GM12892 (cell line): ENCODE results near the gene DERA.
"Not testable (repeated sequence)": the region's sequence is repeated elsewhere in the genome, so short reads cannot be mapped to it uniquely, and the experiment has no call there.

Source experiments
- DNase-seq: peaks from one replicate; pipeline ENCODE4 v3.0.0; 2011; ENCODE audit not compliant: insufficient read length
- FAIRE-seq: peaks from 2 replicates; lab custom pipeline; 2011; peaks lifted over from hg19 to GRCh38; lab: Jason Lieb, UNC
- POLR2A ChIP-seq: IDR thresholded peaks from 2 replicates; pipeline ENCODE4 v1.6.1; 2011; ENCODE audit warnings: low read depth, low read length, control low read depth
- POLR2AphosphoS5 ChIP-seq: IDR thresholded peaks from 2 replicates; pipeline ENCODE4 v1.6.1; 2011; ENCODE audit warnings: low read depth, low read length, control low read depth
- TAF1 ChIP-seq: IDR thresholded peaks from 2 replicates; pipeline ENCODE4 v1.6.1; 2011; ENCODE audit warnings: low read depth, mild to moderate bottlenecking, control low read depth, low read length, borderline replicate concordance

Gene DERA

DNA sequence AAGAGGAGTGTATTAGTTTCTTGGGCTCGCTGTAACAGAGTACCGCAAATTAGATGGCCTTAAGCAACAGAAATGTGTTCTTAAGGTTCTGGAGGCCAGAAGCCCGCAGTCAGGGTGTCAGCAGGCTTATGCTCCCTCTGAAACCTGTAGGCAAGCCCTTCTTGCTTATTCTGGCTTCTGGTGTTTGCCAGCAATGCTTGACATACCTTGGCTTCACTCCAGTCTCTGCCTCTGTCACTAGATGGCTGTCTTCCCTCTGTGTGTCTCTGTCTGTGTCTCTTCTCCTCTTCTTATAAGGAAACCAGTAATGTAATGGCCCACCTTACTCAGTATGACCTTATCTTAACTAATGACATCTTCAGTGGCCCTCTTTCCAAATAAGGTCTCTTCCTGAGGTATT lies 85.1 kb downstream of the DERA start:
- TF ChIP-seq TAF1 (no peak), POLR2A (no peak), POLR2AphosphoS5 (no peak)
- DNase-seq (no peak), FAIRE-seq (no peak)

DNA sequence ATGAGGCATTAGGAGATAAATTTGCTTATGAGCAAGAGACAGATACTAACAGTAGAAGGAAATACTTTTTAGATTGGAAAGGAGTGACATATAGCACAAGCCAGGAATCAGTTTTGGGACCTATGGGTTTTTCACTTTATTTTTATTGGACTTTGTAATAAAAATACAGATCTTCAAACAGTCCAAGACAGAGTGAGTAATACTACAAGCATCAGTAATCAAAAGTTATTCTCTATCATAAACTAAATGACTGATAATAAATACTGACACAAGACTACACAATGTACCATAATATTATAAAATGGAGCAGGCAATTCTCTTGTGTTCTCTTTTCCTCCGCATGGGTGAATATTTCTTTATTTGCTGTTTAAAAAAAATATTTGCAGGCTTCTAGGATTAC lies 85.8 kb downstream of the DERA start:
- no peak for FAIRE-seq
- DNase-seq, result no peak
- TF ChIP-seq POLR2AphosphoS5 (no peak), POLR2A (no peak), TAF1 (no peak)

DNA sequence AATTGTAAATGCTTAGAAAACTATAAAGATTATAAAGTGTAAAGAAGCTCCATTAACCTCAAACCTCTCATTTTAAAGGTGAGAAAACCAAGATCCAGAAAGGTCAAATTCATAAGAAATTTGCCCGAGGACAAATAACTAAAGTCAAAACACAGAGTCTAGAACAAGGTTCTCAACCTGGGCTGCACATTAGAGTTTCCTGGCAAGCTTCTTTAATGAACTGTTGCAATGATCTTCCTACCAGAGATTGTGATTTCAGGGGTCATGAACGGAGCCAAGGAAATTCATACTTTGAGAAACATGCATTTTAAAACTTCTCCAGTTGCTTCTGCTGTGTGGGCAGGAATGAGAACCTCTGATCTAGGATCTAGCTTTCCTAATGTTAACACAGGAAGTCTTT lies 86.8 kb downstream of the DERA start:
- TF ChIP-seq POLR2A (no peak), TAF1 (no peak), POLR2AphosphoS5 (no peak)
- FAIRE-seq, result no peak
- no peak for DNase-seq

DNA sequence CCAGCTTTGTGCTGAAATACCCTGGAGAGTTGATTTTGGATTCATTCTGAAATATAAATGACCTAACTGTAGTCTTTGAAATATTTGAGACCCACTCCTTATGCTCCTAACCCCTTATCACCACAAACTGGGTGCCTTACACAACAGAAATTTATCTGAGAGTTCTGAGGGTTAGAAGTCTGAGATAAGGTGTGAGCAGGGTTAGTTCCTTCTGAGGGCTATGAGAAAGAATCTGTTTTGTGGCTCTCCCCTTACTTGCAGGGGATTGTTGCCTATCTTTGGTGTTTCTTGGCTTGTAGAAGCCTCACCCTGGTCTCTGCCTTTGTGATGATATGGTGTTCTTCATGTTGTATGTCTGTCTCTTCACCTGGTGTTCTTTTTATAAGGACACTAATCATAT lies 91.7 kb downstream of the DERA start:
- TF ChIP-seq TAF1, result no peak
- no peak for TF ChIP-seq POLR2AphosphoS5
- TF ChIP-seq POLR2A, result no peak
- DNase-seq (no peak), FAIRE-seq (no peak)

DNA sequence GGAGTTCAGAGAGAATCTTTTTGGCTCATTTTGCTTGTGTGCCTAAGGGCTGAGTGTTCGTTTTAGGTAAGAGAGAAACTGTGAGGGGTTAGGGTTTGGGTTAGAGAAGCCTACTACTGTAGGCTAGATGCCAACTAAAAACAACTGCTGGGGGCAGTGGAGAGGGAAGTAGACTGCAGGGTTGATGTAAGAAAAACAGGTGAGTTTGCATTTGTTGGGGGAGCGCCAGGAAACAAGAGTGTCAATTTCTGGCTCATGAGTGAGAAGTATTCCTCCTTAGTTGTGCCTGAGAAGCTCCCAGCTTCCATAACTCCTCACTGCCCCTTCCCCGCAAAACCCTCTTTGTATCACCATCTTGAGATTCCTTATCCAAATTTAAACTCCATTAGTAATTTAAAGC lies 92.3 kb downstream of the DERA start:
- TF ChIP-seq POLR2AphosphoS5, result no peak
- TF ChIP-seq TAF1, result no peak
- TF ChIP-seq POLR2A, result no peak
- FAIRE-seq (no peak), DNase-seq (no peak)

DNA sequence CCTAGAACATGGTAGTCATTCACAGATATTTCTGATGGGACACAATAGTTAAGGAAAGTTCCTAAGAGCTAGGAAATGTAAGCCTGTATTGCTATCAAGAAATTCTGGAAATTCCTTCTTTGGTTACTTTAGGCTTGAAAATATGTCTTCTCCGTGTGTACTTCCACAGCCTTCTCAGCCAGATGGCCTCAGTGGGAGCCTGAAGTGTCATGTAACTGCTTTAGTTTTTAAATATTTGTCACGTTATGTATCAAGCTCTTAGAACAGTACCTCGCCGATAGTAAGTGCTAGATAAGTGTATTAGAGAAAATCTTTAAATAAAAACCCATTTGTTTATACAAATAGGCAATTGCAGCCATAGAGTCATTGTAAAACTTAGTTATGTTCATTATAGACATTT lies 95.6 kb downstream of the DERA start:
- DNase-seq (no peak), FAIRE-seq (no peak)
- TF ChIP-seq POLR2A (no peak), POLR2AphosphoS5 (no peak), TAF1 (no peak)

DNA sequence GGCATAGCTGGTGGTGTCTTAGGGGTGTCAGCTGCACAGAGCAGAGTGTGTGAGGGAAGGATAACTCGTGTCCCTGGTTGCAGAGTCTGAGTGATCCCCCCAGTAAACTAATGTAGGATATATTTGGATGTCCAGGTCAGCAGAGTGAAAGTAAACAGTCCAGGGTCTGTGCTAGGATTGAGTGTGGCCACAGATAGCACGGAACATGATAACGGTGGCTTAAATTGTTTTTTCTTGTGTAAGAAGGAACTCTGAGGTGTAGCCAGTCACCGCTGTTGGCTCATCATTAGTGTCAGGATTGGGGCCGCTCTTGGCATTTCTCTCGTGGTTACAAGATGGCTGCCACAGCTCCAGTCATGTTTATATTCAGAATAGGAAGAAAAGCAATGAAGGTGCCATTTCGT lies 97.3 kb downstream of the DERA start:
- no peak for FAIRE-seq
- TF ChIP-seq POLR2A (no peak), TAF1 (no peak), POLR2AphosphoS5 (no peak)
- DNase-seq, result no peak

DNA sequence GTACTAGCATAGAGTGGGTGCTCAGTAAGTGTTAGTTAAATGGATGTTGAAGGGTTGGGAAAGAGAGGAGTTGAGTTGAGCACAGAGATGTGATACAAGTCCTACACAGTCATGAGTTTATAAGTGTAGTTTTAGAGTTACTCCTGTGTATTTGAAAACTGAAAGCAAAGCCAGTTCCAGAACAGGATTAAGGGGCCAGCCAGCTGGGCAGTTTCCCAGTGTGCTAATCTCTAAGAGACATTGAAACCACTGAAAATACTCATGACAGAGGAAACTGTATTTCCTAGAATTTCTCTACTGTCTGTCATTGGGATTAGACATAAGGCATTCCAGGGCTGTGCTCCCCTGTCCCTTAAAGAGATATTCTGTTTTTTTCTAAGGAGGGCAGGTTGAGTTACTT lies 101.0 kb downstream of the DERA start:
- DNase-seq (no peak), FAIRE-seq (peak; percentile 54)
- no peak for TF ChIP-seq POLR2A
- no peak for TF ChIP-seq POLR2AphosphoS5

DNA sequence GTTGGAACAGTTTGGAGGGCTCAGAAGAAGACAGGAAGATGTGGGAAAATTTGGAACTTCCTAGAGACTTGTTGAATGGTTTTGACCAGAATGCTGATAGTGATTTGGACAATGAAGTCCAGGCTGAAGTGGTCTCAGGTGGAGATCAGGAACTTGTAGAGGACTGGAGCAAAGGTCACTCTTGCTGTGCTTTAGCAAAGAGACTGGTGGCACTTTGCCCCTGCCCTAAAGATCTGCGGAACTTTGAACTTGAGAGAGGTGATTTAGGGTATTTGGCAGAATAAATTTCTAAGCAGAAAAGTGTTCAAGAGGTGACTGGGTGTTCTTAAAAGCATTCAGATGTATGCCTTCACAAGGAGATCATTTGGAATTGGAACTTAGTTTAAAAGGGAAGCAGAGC lies 102.6 kb downstream of the DERA start:
- not testable (repeated sequence) for FAIRE-seq

DNA sequence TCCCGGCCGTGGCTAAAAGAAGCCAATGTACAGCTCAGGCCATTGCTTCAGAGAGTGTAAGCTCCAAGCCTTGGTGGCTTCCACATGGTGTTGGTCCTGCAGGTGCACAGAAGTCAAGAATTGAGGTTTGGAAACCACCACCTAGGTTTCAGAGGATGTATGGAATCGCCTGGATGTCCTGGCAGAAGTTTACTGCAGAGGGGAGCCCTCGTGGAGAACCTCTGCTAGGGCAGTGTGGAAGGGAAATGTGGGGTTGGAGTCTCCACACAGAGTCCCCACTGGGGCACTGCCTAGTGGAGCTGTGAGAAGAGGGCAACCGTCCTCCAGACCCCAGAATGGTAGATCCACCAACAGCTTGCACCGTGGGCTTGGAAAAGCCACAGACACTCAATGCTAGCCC lies 103.3 kb downstream of the DERA start:
- not testable (repeated sequence) for DNase-seq, FAIRE-seq

More for the DNA sequence above, 102.6 kb downstream of the DERA start:
- DNase-seq, result not testable (repeated sequence)

DNA sequence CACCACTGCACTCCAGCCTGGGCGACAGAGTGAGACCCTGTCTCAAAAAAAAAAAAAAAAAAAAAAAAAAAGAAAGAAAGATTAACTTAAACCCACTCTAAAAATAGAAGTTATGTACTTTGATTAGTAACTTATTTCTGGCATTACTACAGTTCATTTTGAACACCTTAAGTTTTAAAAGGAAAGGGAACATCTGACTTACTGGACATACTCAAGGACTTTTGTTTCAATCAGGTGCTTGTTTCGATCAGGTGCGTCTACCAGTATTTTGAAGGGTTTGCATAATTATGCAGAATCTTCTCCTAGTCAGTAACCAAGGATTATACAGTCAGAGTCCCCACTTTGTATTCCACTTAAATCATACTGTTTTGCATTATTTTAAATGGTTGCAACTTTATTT lies 105.6 kb downstream of the DERA start:
- no peak for DNase-seq

DNA sequence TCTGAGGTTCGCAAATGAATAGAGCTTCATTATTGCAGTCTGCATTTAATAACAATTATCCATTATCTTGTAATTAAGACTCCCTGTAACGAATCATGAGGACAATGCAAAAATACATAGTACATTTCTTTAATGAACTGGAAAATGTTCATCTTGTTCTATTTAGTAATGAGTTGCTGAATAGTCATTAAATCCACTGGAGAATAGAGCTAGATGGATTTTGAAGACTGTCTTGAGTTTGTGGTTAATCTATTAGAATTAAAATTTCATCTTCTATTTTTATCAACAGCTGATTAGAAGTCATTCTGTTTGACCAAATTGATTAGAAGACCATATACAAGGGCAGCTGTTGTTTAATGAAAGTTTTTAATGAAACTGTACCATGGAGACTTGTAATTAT lies 107.2 kb downstream of the DERA start:
- FAIRE-seq (no peak), DNase-seq (no peak)
- TF ChIP-seq TAF1, result no peak
- TF ChIP-seq POLR2AphosphoS5, result no peak
- TF ChIP-seq POLR2A, result no peak

More for the DNA sequence above, 105.6 kb downstream of the DERA start:
- TF ChIP-seq POLR2AphosphoS5 (no peak), TAF1 (no peak), POLR2A (no peak)
- no peak for FAIRE-seq

DNA sequence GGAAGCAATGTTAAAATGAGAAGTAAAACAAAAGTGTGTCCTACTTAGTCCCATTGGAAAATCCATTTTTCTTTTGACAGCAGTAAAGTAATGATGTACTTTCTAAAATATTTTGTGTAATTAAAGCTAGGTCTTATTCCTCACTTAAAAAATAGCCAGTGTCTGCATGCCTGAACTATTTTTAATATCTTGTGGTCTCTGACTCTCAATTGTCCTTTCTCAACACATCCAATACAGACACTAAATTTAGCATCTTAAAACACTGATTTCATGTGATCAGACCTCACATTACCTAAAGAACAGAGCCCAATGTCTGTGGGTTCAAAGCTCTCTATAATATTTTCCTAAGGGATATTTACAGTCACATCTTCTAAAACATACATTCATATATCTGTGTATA lies 108.0 kb downstream of the DERA start:
- FAIRE-seq (no peak), DNase-seq (no peak)
- no peak for TF ChIP-seq POLR2AphosphoS5
- TF ChIP-seq TAF1, result no peak
- no peak for TF ChIP-seq POLR2A

DNA sequence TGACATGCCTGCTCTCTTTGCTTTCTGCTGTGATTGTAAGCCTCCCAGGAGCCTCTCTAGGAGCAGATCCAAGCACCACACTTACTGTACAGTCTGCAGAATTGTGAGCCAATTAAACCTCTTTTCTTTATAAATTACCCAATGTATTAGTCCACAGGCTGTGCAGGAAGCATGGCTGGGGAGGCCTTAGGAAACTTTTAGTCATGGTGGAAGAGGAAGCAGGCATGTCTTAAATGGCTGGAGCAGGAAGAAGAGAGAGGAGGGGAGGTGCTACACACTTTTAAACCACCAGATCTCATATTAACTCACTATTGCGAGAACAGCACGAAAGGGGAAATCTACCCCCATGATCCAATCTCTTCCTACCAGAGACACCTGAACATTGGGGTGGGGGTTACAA lies 108.9 kb downstream of the DERA start:
- FAIRE-seq (no peak), DNase-seq (no peak)
- TF ChIP-seq POLR2A (no peak), POLR2AphosphoS5 (no peak), TAF1 (no peak)

DNA sequence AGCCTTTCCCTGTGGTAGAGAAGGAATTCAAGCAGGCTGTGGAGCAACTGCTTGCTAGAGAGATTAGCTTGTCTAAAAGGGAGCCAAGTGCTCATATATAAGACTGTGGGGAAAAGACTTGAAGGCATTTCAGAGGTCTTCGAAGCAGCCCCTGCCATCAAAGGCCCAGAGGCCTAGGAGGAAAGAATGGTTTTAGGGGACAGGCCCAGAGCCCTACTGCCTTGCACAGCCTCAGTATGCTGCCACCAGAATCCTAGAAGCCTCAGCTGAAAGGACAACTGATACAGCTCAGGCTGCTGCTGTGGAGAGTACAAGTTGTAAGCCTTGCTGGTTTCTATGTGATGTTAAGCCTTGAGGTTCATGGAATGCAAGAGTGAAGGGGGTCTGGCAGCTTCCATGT lies 109.9 kb downstream of the DERA start:
- DNase-seq (no peak), FAIRE-seq (no peak)

More for the DNA sequence above, 109.9 kb downstream of the DERA start:
- TF ChIP-seq POLR2A (no peak), POLR2AphosphoS5 (no peak), TAF1 (no peak)
